HEK293T (cell line): ENCODE measurements around the gene FHIT.

Experiments
- ARNT ChIP-seq: fragments of 450-650 bp; IDR thresholded peaks from 2 replicates; pipeline ENCODE4 v1.6.1; 2017; ENCODE audit warnings: mild to moderate bottlenecking
- BHLHE40 ChIP-seq: fragments of 450-650 bp; IDR thresholded peaks from 2 replicates; pipeline ENCODE4 v1.6.1; 2016; ENCODE audit warnings: mild to moderate bottlenecking, moderate library complexity, borderline replicate concordance
- ELF4 ChIP-seq: fragments of 450-650 bp; IDR thresholded peaks from 2 replicates; pipeline ENCODE4 v1.6.1; 2017; ENCODE audit warnings: antibody characterized with exemption
- FOXK2 ChIP-seq: fragments of 450-650 bp; IDR thresholded peaks from 2 replicates; pipeline ENCODE4 v1.6.1; 2016; ENCODE audit warnings: mild to moderate bottlenecking
- FOXM1 ChIP-seq: fragments of 450-650 bp; IDR thresholded peaks from 2 replicates; pipeline ENCODE4 v1.6.1; 2017; ENCODE audit warnings: mild to moderate bottlenecking, borderline replicate concordance
- LEF1 ChIP-seq: fragments of 450-650 bp; IDR thresholded peaks from 2 replicates; pipeline ENCODE4 v1.6.1; 2017; ENCODE audit warnings: mild to moderate bottlenecking, borderline replicate concordance
- PKNOX1 ChIP-seq: fragments of 450-650 bp; IDR thresholded peaks from 2 replicates; pipeline ENCODE4 v1.6.1; 2016
- SP1 ChIP-seq: fragments of 450-650 bp; IDR thresholded peaks from 2 replicates; pipeline ENCODE4 v1.6.1; 2017
- SUZ12 ChIP-seq: fragments of 450-650 bp; IDR thresholded peaks from 2 replicates; pipeline ENCODE4 v1.6.1; 2016; ENCODE audit warnings: mild to moderate bottlenecking
- ZNF384 ChIP-seq: fragments of 450-650 bp; IDR thresholded peaks from 2 replicates; pipeline ENCODE4 v1.6.1; 2016

- TF ChIP-seq FOXM1 (no peak), FOXK2 (no peak), SP1 (no peak), ZNF384 (no peak), BHLHE40 (no peak), ELF4 (no peak), PKNOX1 (no peak), SUZ12 (no peak), LEF1 (no peak), ARNT (no peak)
Observed at GRCh38 chr3:59710554-59710953, 1540.7 kb downstream of the FHIT start.
